ENCODE data around the gene GPR158.
"Not testable (repeated sequence)": the region's sequence is repeated elsewhere in the genome, so short reads cannot be mapped to it uniquely, and the experiment has no call there.

The GPR158 gene

GRCh38 chr10:25317596-25318211 lies 142.9 kb downstream of the GPR158 start:
- DNase-seq = not testable (repeated sequence)

DNA sequence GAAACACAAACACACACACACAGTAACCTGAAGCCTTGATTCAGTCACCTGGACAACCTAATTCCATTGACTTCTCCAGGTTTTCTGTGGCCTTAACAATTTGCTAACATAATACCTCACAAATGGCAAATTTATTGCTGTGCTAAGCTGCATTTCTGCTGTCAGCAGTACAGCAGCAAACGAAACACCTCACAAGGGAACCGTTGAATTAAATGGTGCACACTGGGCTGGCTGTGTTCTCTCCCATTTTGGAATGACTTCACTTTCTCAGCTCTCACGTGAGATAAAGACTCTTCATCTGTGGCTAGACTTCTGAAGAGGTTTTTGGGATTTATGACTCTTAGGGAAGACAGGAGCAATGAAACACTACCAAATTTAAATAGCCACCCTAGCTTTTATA lies 152.5 kb downstream of the GPR158 start:
- no peak for DNase-seq

DNA sequence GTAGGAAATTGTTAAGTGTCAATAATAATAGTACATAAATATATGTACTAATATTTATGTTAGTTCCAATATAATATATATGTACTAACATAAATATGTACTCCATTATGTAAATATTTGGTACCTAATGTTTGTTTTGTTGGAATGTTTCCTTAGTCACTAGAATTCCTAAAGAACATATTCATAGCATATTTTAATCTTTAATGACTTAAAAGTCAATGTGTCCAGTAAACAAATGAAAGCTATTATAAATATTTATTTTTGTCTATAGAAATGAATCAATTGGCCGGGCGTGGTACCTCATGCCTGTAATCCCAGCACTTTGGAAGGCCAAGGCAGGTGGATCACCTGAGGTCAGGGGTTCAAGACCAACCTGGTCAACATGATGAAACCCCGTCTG lies 153.6 kb downstream of the GPR158 start:
- no peak for DNase-seq

DNA sequence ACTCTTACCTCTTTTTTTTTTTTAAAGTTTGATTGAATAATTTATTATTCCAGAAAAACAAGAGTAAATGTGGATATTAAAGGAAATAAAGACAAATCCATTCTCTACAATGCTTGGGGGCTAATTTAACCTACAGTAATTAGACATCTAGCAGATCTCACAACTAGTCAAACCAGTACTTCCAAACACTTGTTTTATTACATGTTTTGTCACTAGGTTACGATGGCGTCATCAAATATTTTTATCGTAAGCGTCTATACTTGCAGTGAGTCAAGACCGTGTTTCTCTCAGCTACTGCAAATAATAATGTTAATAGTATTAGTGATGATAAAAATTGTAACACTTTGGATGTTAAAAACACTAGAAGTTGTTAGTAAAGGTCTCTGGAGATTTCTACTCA lies 154.8 kb downstream of the GPR158 start:
- not testable (repeated sequence) for DNase-seq

GRCh38 chr10:25334445-25334844 lies 159.6 kb downstream of the GPR158 start:
- DNase-seq = no peak

DNA sequence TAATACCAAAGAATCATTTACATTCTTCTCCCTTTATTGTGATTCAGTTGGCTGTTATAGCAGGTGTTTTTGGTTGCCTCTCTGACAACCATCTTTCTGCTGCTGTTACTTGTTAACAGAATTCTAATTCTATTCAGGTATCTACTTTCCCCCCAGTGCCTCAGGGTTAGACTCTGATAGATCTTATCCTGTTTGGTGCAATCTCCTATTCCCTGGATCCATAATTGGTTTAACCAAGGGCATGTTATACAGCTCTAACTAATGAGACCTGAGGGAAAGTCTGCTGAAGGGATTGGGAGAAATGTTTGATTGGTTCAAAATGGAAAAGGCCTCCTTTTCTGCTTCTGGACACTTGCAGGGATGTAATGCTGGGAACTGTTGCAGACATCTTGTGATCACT lies 161.5 kb downstream of the GPR158 start:
- no peak for DNase-seq

- DNase-seq = no peak
Observed at GRCh38 chr10:25338271-25338670, 163.5 kb downstream of the GPR158 start.

- DNase-seq = no peak
Observed at GRCh38 chr10:25339966-25340365, 165.2 kb downstream of the GPR158 start.

DNA sequence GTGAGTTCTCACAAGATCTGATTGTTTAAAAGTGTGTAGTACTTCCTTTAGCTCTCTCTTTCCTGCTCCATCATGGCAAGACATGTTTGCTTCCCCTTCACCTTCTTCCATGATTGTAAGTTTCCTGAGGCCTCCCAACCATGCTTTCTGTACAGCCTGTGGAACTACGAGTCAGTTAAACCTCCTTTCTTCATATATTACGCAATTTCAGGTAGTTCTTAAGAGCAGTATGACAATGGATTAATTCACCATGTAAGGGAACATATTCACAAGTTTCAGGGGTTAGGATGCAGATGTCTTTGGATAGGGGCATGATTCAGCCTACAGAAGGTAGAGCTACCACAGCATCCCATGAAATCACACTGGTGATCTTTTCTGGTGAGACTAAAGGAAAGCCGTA lies 174.7 kb downstream of the GPR158 start:
- DNase-seq = no peak

DNA sequence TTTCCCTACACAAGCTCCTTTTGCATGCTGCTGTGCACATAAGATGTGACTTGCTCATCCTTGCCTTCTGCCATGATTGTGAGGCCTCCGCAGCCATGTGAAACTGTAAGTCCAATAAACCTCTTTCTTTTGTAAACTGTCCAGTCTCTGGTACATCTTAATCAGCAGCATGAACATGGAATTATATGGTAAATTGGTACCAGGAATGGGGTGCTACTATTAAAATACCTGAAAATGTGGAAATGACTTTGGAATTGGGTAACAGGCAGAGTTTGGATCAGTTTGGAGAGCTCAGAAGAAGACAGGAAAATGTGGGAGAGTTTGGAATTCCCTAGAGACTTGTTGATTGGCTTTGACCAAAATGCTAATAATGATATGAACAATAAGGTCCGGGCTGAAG lies 181.8 kb downstream of the GPR158 start:
- no peak for DNase-seq

GRCh38 chr10:25357269-25357668 lies 182.5 kb downstream of the GPR158 start:
- no peak for DNase-seq

GRCh38 chr10:25382029-25382810 lies 207.4 kb downstream of the GPR158 start:
- DNase-seq = no peak

DNA sequence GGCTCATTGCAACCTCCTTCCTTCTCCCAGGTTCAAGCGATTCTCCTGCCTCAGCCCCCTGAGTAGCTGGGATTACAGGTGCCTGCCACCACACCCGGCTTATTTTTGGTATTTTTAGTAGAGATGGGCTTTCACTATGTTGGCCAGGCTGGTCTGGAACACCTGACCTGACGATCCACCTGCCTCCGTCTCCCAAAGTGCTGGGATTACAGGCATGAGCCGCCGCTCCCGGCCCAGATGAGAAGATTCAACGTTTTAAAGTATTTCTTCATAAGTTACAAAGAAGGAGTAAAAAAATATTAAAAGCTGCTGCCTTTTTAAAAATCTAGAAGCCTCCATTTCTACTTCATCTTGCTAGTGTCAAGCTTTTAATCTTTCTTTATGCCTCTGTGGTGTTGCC lies 208.1 kb downstream of the GPR158 start:
- DNase-seq = not testable (repeated sequence)

DNA sequence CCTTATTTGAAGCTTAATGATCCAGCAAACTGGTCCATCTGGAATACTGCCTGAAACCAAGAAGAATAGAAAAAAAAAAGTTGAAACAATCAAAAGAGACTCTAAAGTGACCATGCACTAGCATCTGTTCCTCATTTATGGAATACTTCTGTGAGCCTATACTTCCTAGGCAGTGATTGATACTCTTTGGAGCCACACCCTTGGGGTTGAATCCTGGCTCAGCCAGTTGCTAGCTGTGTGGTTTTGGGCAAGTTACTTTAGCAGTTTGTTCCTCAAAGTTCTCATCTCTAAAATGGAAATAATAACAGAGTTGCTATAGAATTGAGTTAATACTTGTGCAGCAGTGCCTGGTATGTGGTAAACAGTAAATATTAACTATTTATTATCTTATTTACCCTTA lies 208.9 kb downstream of the GPR158 start:
- DNase-seq = no peak

- no peak for DNase-seq
Observed at GRCh38 chr10:25384618-25385017, 209.8 kb downstream of the GPR158 start.

- no peak for DNase-seq
Observed at GRCh38 chr10:25388188-25388861, 213.5 kb downstream of the GPR158 start.

GRCh38 chr10:25388862-25389206 lies 214.0 kb downstream of the GPR158 start:
- DNase-seq = no peak

- DNase-seq = no peak
Observed at GRCh38 chr10:25390733-25391132, 215.9 kb downstream of the GPR158 start.

DNA sequence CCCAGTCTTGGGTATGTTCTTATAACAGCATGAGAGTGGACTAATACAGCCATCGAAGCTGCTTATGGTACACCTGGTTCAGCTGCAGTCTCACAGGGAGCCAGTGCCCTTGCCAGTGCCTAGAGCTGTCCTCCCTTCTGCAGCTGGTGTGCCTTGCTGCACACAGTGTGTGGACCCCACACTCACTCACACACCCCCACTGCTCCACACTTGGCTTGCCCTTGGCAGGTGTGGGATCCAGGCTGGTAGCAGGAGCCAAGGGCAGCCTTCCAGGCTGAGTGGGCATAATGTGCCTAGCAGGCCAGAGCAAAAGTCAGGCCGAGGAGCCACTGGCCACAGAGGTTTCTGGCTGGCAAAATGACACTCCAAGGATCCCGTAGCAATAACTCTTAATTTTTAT lies 217.3 kb downstream of the GPR158 start:
- no peak for DNase-seq

GRCh38 chr10:25393621-25394020 lies 218.8 kb downstream of the GPR158 start:
- no peak for DNase-seq

DNA sequence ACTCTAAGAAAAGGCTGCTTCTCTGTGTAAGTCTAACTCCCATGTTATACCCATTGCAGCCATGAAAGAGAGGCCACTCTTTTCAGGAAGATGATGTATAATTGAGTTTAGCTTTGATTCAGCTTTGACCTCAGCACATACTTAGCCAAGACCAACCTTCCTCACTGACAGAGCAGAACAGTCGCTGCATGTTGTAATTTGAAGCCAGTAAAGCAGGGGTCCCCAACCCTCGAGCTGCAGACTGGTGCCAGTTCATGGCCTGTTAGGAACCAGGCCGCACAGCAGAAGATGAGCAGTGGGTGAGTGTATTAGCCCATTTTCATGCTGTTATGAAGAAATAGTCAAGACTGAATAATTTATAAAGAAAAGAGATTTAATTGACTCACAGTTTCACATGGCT lies 223.9 kb downstream of the GPR158 start:
- DNase-seq = no peak

- DNase-seq = no peak
Observed at GRCh38 chr10:25405871-25406270, 231.1 kb downstream of the GPR158 start.

DNA sequence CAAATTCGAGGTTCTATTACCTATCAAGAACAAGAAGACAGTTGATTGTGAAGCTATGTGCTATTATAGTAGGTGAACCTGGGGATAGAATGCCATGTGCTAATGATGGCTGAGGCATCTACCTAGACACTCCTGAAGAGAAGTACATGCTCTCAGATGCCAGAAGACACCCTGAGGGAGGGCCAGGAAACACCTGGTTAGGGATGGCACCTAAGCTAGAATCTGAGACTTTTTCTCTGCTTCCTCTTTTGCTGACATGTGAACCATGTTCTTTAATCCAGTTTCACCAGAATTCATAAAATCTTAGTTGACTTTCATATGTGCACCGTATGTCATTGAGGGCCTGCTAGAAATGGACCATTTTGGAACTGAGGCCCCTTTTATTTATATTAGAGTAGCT lies 242.8 kb downstream of the GPR158 start:
- no peak for DNase-seq

- no peak for DNase-seq
Observed at GRCh38 chr10:25425776-25426175, 251.0 kb downstream of the GPR158 start.

All from activated CD4-positive, alpha-beta T cell treated with anti-CD3 and anti-CD28 coated beads, Interleukin-2, amount 50 U/mL, for 4 hours (primary cell).